SK-MEL-5 (cell line): ENCODE data around the gene CAMK1D. TPM values are rescaled to one million over a fixed set of nuclear protein-coding genes. Genes with fewer than 3 reads are reported as not detected.
A peak's percentile ranks its signal among the peaks of the same experiment; 100 is the strongest.
"Not testable (repeated sequence)": the region's sequence is repeated elsewhere in the genome, so short reads cannot be mapped to it uniquely, and the experiment has no call there.

Source experiments
- DNase-seq: peaks from one replicate; pipeline ENCODE4 v3.0.0-alpha.2; 2016; ENCODE audit warnings: low read depth, low spot score
- in situ Hi-C: cut with HindIII; loops from 2 replicates; pipeline ENCODE4 v1.10.0; 2016; ENCODE audit warnings: low sequenced_read_pairs, high pct_unique_total_duplicates, low pct_unique_long_range_greater_than_20kb
- total RNA-seq: library from RNA; depleted of rRNA; stranded (reverse); fragments of >200 nt; shearing (Covaris generic); gene quantifications from 2 replicates; pipeline ENCODE4 v1.2.3, GENCODE V29; 2014

CAMK1D gene
- total RNA-seq, 1 experiment from 2014 or later: 0.37 TPM

- in situ Hi-C loops: no loop called here
- no peak for DNase-seq
Measured at GRCh38 chr10:12839941-12840611, 490.7 kb downstream of the CAMK1D start.

DNA sequence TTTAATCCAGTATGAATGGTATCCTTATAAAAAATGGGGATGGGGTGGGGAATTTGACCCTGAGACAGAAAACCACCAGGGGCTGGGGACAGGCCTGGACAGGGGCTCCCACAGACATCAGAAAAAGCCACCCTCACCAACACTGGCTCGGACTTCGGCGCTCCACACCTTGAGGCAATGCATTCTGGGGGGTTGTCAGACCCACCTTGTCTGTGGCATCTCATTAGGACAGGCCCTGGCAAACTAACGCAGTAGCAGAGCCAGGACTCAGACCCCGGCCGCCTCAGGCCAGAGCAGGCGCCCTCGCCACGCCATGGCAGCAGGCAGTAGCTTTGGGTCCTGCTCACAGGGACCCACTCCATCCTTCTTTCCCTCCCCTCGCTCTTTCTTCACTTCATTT lies 492.1 kb downstream of the CAMK1D start:
- in situ Hi-C loops: no loop called here
- no peak for DNase-seq

- no peak for DNase-seq
- in situ Hi-C loops: no loop called here
Measured at GRCh38 chr10:12841826-12842225, 492.5 kb downstream of the CAMK1D start.

DNA sequence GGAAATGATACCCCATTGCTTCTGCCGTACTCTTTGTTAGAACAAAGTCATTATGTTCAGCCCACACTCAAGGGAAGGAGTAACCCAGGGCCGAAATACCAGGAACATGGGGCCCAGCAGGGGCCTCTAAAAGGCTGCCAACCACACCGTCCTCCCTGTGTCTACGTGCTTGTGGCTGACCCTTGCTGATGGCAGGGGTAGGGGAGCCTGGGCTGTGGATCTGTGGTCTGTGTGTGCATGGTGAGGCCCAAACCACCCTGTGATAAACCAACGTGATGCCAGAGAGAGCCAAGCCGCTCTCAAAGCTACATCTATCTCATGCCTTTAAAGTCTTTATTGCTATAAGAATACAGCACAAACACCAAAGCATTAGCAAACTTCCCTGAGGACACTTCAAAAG lies 493.0 kb downstream of the CAMK1D start:
- in situ Hi-C loops: no loop called here
- no peak for DNase-seq

- DNase-seq: no peak
- in situ Hi-C loops: no loop called here
Measured at GRCh38 chr10:12843296-12843945, 494.1 kb downstream of the CAMK1D start.

GRCh38 chr10:12844811-12845483 lies 495.6 kb downstream of the CAMK1D start:
- DNase-seq: no peak
- in situ Hi-C loops: no loop called here

- in situ Hi-C loops: no loop called here
- DNase-seq: no peak
Measured at GRCh38 chr10:12846718-12847117, 497.4 kb downstream of the CAMK1D start.

GRCh38 chr10:12847361-12847975 lies 498.1 kb downstream of the CAMK1D start:
- DNase-seq: peak; percentile 57
- in situ Hi-C loops: no loop called here

GRCh38 chr10:12848439-12849173 lies 499.3 kb downstream of the CAMK1D start:
- no peak for DNase-seq
- in situ Hi-C loops: no loop called here

DNA sequence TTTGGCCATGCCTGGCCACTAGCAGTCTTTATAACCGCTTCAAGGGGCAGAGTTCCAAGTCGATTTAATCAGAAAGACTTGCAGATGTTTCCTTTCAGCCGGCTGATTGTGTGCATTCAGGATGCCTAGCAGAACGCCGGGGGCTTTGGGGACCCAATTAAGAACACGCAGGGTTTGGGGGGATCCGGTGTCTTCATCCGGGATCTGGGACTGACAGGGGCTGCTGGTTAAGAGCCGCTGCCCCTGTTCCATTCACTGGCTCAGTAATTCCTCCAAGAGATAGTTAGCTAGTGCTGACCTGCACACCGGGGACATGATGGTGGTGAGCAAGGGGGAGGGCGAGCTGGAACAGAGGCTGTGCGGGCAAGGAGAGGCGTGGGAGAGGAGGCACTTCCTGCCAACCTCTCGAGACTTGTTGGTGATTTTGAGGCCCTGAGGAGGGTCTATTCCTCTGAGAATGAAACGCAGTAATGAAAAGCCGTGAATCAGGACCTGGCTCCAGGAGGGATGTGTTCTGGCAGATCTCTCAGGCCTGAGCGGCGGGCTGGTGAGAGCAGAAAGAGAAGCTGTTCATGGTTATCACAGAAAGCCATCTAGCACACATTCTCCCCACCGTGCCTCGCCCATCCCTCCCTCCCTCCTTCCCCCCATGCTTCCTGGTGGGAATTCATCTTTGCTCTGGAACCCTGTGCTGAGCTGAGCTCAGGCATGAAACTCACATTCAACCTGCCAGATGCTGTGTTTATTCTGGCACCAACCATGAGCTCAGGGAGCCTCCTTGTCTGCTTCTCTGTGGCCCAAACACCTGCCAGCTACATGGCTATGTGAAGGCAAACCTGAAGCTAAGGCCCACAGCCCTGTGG lies 500.2 kb downstream of the CAMK1D start:
- DNase-seq: no peak

GRCh38 chr10:12852687-12853086 lies 503.3 kb downstream of the CAMK1D start:
- in situ Hi-C loops: no loop called here
- no peak for DNase-seq

More for the DNA sequence above, 500.2 kb downstream of the CAMK1D start:
- in situ Hi-C loops: no loop called here

DNA sequence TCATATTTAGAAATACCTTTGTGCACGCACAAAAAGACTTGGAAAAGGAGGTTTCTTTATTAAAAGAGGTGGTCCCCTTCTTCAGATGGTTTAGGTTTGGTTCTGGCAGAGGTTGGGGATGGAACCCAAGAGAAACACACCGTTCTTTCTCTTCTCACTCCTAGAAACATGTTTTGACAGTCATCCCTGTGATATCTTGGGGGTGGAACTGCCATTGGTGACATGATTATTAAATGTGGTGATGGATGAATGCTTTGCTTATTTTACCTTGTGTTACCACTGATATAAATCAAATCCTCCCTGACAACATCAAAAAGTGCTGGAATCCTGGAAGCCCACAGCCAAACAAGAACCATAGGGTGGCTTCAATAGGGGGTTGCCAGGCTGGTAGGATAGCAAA lies 505.6 kb downstream of the CAMK1D start:
- in situ Hi-C loops: no loop called here
- DNase-seq: no peak

GRCh38 chr10:12862459-12862858 lies 513.1 kb downstream of the CAMK1D start:
- in situ Hi-C loops: no loop called here
- DNase-seq: no peak

- in situ Hi-C loops, DNase-seq: not testable (repeated sequence)
Measured at GRCh38 chr10:12865515-12865914, 516.2 kb downstream of the CAMK1D start.

- DNase-seq: no peak
- in situ Hi-C loops: no loop called here
Measured at GRCh38 chr10:12868229-12868628, 518.9 kb downstream of the CAMK1D start.

DNA sequence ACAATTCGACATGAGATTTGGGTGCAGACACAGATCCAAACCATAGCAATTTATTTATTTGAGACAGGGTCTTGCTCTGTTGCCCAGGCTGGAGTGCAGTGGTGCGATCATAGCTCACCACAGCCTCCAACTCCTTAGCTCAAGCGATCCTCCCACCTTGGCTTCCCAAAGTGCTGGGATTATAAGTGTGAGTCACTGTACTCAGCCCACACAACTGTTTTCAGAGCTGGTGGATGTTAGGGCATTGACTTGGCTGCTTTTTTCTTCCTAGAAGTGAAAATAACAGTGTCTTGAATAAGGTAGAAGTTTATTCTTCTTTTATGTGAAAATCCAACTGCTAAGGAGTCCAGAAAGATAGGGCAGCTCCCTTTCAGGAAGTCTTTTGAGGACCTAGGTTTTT lies 520.1 kb downstream of the CAMK1D start:
- in situ Hi-C loops: no loop called here
- DNase-seq: no peak

- no peak for DNase-seq
- in situ Hi-C loops: no loop called here
Measured at GRCh38 chr10:12872577-12872976, 523.2 kb downstream of the CAMK1D start.
